Tibial nerve (tissue), 3 donors: ENCODE data around the gene MRPS18B.

Experiments
- CTCF ChIP-seq, 5 experiments: fragments of 200-600 bp in 3 of 5; fragments of 450-650 bp in 2 of 5; sonication (generic) in 3 of 5; IDR thresholded peaks; one replicate each; pipeline ENCODE4 v1.5.1; 2016 to 2019; ENCODE audit warnings: antibody characterized with exemption in 5 of 5, mild to moderate bottlenecking in 3 of 5, moderate library complexity in 2 of 5
- POLR2A ChIP-seq, 2 donors: fragments of 450-650 bp; IDR thresholded peaks; one replicate each; pipeline ENCODE4 v1.6.1; 2017; ENCODE audit warnings: antibody characterized with exemption in 2 of 2, mild to moderate bottlenecking in 2 of 2, moderate library complexity in 2 of 2

- no peak for TF ChIP-seq CTCF (IDR thresholded peaks at IDR 0.05)
- TF ChIP-seq POLR2A (IDR thresholded peaks at IDR 0.05), result no peak
Measured at GRCh38 chr6:30573113-30573512, 44.5 kb upstream of the MRPS18B start.
